A549 (cell line): ENCODE results near the gene CDH4. TPM values are rescaled to one million over a fixed set of nuclear protein-coding genes. Genes with fewer than 3 reads are reported as not detected.

Experiments used
- ATAC-seq, 2 experiments: fragments of 200-7000 bp in 1 of 2; fragments of >200 bp in 1 of 2; cut with Nextera tagmentation in 1 of 2; cut with Tn5 transposase in 1 of 2; 3 replicates each; pipeline versions ENCODE4 v1.8.0 to v1.9.1; 2018 to 2020; ENCODE audit warnings: mild to moderate bottlenecking in 1 of 2, moderate library complexity in 1 of 2
- CTCF ChIA-PET: fragments of 300-600 bp; sonication (Branson Sonifier 250); formaldehyde crosslinking; extraction: SDS; loops from one replicate; lab custom pipeline; 2021; ENCODE audit warnings: antibody characterized with exemption, inconsistent platforms; lab: Yijun Ruan, JAX
- POLR2A ChIA-PET: fragments of 350-600 bp; formaldehyde crosslinking; extraction: SDS; loops from one replicate; lab custom pipeline; 2021; ENCODE audit warnings: antibody characterized with exemption, inconsistent platforms; lab: Yijun Ruan, JAX
- DNase-seq, 2 experiments: peaks; one replicate each; pipeline versions ENCODE4 v3.0.0 to v3.0.0-alpha.2; 2011 to 2016; ENCODE audit warnings: low read depth in 1 of 2, low spot score in 1 of 2
- FAIRE-seq: peaks from 2 replicates; lab custom pipeline; 2011; peaks lifted over from hg19 to GRCh38; lab: Jason Lieb, UNC
- H3K27ac ChIP-seq, 2 experiments: fragments of >200 bp; sonication (Bioruptor Twin); formaldehyde crosslinking; 3 replicates each; pipeline ENCODE4 v1.5.1; 2016 to 2017
- H3K4me1 ChIP-seq: fragments of >200 bp; sonication (Bioruptor Twin); formaldehyde crosslinking; 3 replicates; pipeline ENCODE4 v1.6.1; 2016
- H3K4me2 ChIP-seq: fragments of >200 bp; sonication (Bioruptor Twin); formaldehyde crosslinking; 3 replicates; pipeline ENCODE4 v1.6.1; 2016
- H3K4me3 ChIP-seq: fragments of >200 bp; sonication (Bioruptor Twin); formaldehyde crosslinking; 3 replicates; pipeline ENCODE4 v1.5.1; 2016
- H3K9me3 ChIP-seq: fragments of >200 bp; sonication (Bioruptor Twin); formaldehyde crosslinking; 3 replicates; pipeline ENCODE4 v1.6.1; 2016
- BHLHE40 ChIP-seq: IDR thresholded peaks from 2 replicates; pipeline ENCODE4 v1.6.1; 2012; ENCODE audit warnings: low read depth, low read length, inconsistent platforms
- CHD4 ChIP-seq: fragments of 200-600 bp; sonication (generic); IDR thresholded peaks from 2 replicates; pipeline ENCODE4 v1.6.1; 2016; ENCODE audit warnings: antibody characterized with exemption, mild to moderate bottlenecking, borderline replicate concordance
- CTCF ChIP-seq: fragments of >200 bp; sonication (Bioruptor Twin); formaldehyde crosslinking; IDR thresholded peaks from 3 replicates; pipeline ENCODE4 v1.5.1; 2016
- EHMT2 ChIP-seq: fragments of 200-600 bp; sonication (generic); IDR thresholded peaks from 2 replicates; pipeline ENCODE4 v1.6.1; 2016; ENCODE audit warnings: antibody characterized with exemption, low read depth, mild to moderate bottlenecking, moderate library complexity
- FOSL2 ChIP-seq, 2 experiments: fragments of 450-650 bp in 1 of 2; fragments of >200 bp in 1 of 2; sonication (Bioruptor Twin) in 1 of 2; formaldehyde crosslinking; IDR thresholded peaks; 2 replicates each; pipeline versions ENCODE4 v1.5.0 to v1.6.1; 2016 to 2020; ENCODE audit warnings: mild to moderate bottlenecking in 1 of 2, moderate library complexity in 1 of 2
- FOXS1 ChIP-seq: fragments of 250-450 bp; sonication (Bioruptor Pico); IDR thresholded peaks from 2 replicates; pipeline ENCODE4 v1.5.0; 2020; ENCODE audit warnings: mild to moderate bottlenecking, moderate library complexity
- HDAC2 ChIP-seq: fragments of 200-600 bp; sonication (generic); IDR thresholded peaks from 2 replicates; pipeline ENCODE4 v1.6.1; 2016
- HES2 ChIP-seq: fragments of >200 bp; sonication (Bioruptor Twin); formaldehyde crosslinking; IDR thresholded peaks from 2 replicates; pipeline ENCODE4 v1.6.1; 2016
- HMGXB4 ChIP-seq: fragments of 250-450 bp; sonication (Bioruptor Pico); IDR thresholded peaks from 2 replicates; pipeline ENCODE4 v1.5.0; 2021; ENCODE audit warnings: mild to moderate bottlenecking, moderate library complexity, borderline replicate concordance
- JUN ChIP-seq, 2 experiments: fragments of >200 bp; sonication (Bioruptor Twin); formaldehyde crosslinking; IDR thresholded peaks; 2 replicates in 1 of 2; 3 replicates in 1 of 2; pipeline ENCODE4 v1.6.1; 2016 to 2017
- KDM1A ChIP-seq: fragments of 200-600 bp; sonication (generic); IDR thresholded peaks from 2 replicates; pipeline ENCODE4 v1.6.1; 2016; ENCODE audit warnings: low read depth, mild to moderate bottlenecking
- MYC ChIP-seq: IDR thresholded peaks from 2 replicates; pipeline ENCODE4 v1.6.1; 2012; ENCODE audit warnings: mild to moderate bottlenecking, inconsistent platforms, low read length, improper control_type of control experiment, borderline replicate concordance
- NFE2L2 ChIP-seq: fragments of 150-350 bp; conservative IDR thresholded peaks from 2 replicates; pipeline ENCODE4 v1.6.1; 2014; ENCODE audit warnings: low read length
- NPAS2 ChIP-seq: fragments of 250-450 bp; sonication (Bioruptor Pico); IDR thresholded peaks from 2 replicates; pipeline ENCODE4 v1.8.0; 2022; ENCODE audit warnings: mild to moderate bottlenecking, moderate library complexity, borderline replicate concordance
- NR3C1 ChIP-seq: fragments of >200 bp; sonication (Bioruptor Twin); formaldehyde crosslinking; IDR thresholded peaks from 3 replicates; pipeline ENCODE4 v1.6.1; 2017
- PBX3 ChIP-seq: IDR thresholded peaks from 2 replicates; pipeline ENCODE4 v1.6.1; 2012
- PHF8 ChIP-seq: fragments of 200-600 bp; sonication (generic); IDR thresholded peaks from 2 replicates; pipeline ENCODE4 v1.6.1; 2016; ENCODE audit warnings: low read depth, mild to moderate bottlenecking, antibody characterized with exemption, moderate library complexity, borderline replicate concordance
- POLR2AphosphoS2 ChIP-seq: conservative IDR thresholded peaks from 2 replicates; pipeline ENCODE4 v1.6.1; 2012; ENCODE audit warnings: low read length, improper control_type of control experiment, inconsistent platforms
- RARB ChIP-seq: fragments of 250-450 bp; sonication (Bioruptor Pico); IDR thresholded peaks from 2 replicates; pipeline ENCODE4 v1.8.0; 2021; ENCODE audit warnings: mild to moderate bottlenecking, moderate library complexity
- SREBF2 ChIP-seq: fragments of 450-650 bp; IDR thresholded peaks from 2 replicates; pipeline ENCODE4 v1.6.1; 2014; ENCODE audit warnings: mild to moderate bottlenecking, moderate library complexity
- TP53 ChIP-seq: fragments of 250-450 bp; sonication (Bioruptor Pico); IDR thresholded peaks from 2 replicates; pipeline ENCODE4 v1.5.0; 2021; ENCODE audit warnings: mild to moderate bottlenecking, moderate library complexity
- ZC3H11A ChIP-seq: fragments of 450-650 bp; IDR thresholded peaks from 2 replicates; pipeline ENCODE4 v1.6.1; 2014; ENCODE audit warnings: antibody characterized with exemption, mild to moderate bottlenecking
- ZSCAN20 ChIP-seq: fragments of 250-450 bp; sonication (Bioruptor Pico); IDR thresholded peaks from 2 replicates; pipeline ENCODE4 v1.8.0; 2022; ENCODE audit warnings: mild to moderate bottlenecking, moderate library complexity
- WGBS: methylation state at CpG from one replicate; pipeline ENCODE4 v1.1.6; 2017; ENCODE audit errors: missing lambda C conversion rate; 5-methylcytosine and 5-hydroxymethylcytosine counted together
- polyA plus RNA-seq, 4 experiments: library from polyadenylated mRNA; depleted of rRNA in 3 of 4; stranded (reverse); fragments of >200 nt; fragmentation: RNase III in 1 of 4; extraction: RNeasy Plus Mini Kit Qiagen cat#74134 plus additional on column Dnase treatment in 1 of 4; gene quantifications; 2 replicates in 3 of 4; 3 replicates in 1 of 4; pipeline ENCODE4 v1.2.3, GENCODE V29; 2011 to 2017

Gene CDH4
- polyA plus RNA-seq, 2 of the 4 experiments (the other 2 are of a cell fraction): 3.4 to 10.3 TPM

- CTCF ChIA-PET: no interaction called here
- WGBS: 70% methylated on average over 13 of the region's 13 CpGs
These were observed 481.2 kb downstream of the CDH4 start for GRCh38 chr20:61733216-61733615.

GRCh38 chr20:61733891-61734732, 482.1 kb downstream of the CDH4 start:
- CTCF ChIA-PET: no interaction called here
- H3K27ac ChIP-seq: no peak overlapping the region
- TF ChIP-seq MYC: no peak
- TF ChIP-seq ZC3H11A: no peak
- TF ChIP-seq HES2: no peak
- TF ChIP-seq RARB: no peak
- no peak for TF ChIP-seq PBX3
- TF ChIP-seq POLR2AphosphoS2: no peak
- no peak for TF ChIP-seq JUN (IDR thresholded peaks at IDR 0.05)
- TF ChIP-seq ZSCAN20: no peak
- no peak for TF ChIP-seq HDAC2
- no peak for TF ChIP-seq TP53 (CRISPR knock-in tag)
- no peak for TF ChIP-seq KDM1A
- TF ChIP-seq CTCF: no peak
- no peak for TF ChIP-seq PHF8
- TF ChIP-seq, all 56 proteins: peak for 0
- Histone ChIP-seq H3K9me3 (no peaks in the 10 kb centered on the region), H3K4me2 (no peak overlapping the region), H3K4me1 (no peaks in the 10 kb centered on the region), H3K4me3 (no peak overlapping the region)
- DNase-seq: no peak
- 76% methylated on average over 28 of the region's 28 CpGs for WGBS
- no peak for ATAC-seq
- POLR2A ChIA-PET: no interaction called here
- FAIRE-seq: no peak

More at GRCh38 chr20:61733216-61733615, 481.2 kb downstream of the CDH4 start:
- no peak overlapping the region for H3K27ac ChIP-seq
- ATAC-seq (no peak), FAIRE-seq (no peak), DNase-seq (no peak)
- POLR2A ChIA-PET: no interaction called here
- H3K4me3 ChIP-seq: no peak overlapping the region
- no peaks in the 10 kb centered on the region for H3K4me1 ChIP-seq
- no peaks in the 10 kb centered on the region for H3K9me3 ChIP-seq
- TF ChIP-seq EHMT2 (no peak), HDAC2 (no peak), BHLHE40 (no peak), NFE2L2 (no peak), NR3C1 (no peak), CHD4 (no peak), RARB (no peak), FOSL2 (IDR thresholded peaks at IDR 0.05) (no peak), FOSL2 (CRISPR knock-in tag; IDR thresholded peaks at IDR 0.05) (no peak), SREBF2 (no peak), HMGXB4 (CRISPR knock-in tag) (no peak), FOXS1 (CRISPR knock-in tag) (no peak), PHF8 (no peak), NPAS2 (CRISPR knock-in tag) (no peak)
- no peak overlapping the region for H3K4me2 ChIP-seq
